ENCODE results near the gene SLC34A2.

The SLC34A2 gene

GRCh38 chr4:25621027-25621930, 34.4 kb upstream of the SLC34A2 start:
- H3K4me3 ChIP-seq (ENCODE audit: low read depth, low read length), result no peak overlapping the region
- CTCF ChIA-PET, result no interaction called here
- DNase-seq (ENCODE audit: low read depth, low spot score), result no peak
- POLR2A ChIA-PET, result no interaction called here
- TF ChIP-seq CTCF (IDR thresholded peaks at IDR 0.05; ENCODE audit: insufficient read depth, low read length, missing control alignments), result no peak

GRCh38 chr4:25624616-25625015, 31.0 kb upstream of the SLC34A2 start:
- no peak for DNase-seq (ENCODE audit: low read depth, low spot score)
- CTCF ChIA-PET, result no interaction called here
- POLR2A ChIA-PET, result no interaction called here
- no peak for TF ChIP-seq CTCF (IDR thresholded peaks at IDR 0.05; ENCODE audit: insufficient read depth, low read length, missing control alignments)
- H3K4me3 ChIP-seq (ENCODE audit: low read depth, low read length), result no peak overlapping the region

- ChIA-PET CTCF (no interaction called here), POLR2A (no interaction called here)
- TF ChIP-seq CTCF (IDR thresholded peaks at IDR 0.05; ENCODE audit: insufficient read depth, low read length, missing control alignments), result no peak
- H3K4me3 ChIP-seq (ENCODE audit: low read depth, low read length), result no peak overlapping the region
- DNase-seq (ENCODE audit: low read depth, low spot score), result no peak
Observed at GRCh38 chr4:25628451-25628850, 27.2 kb upstream of the SLC34A2 start.

GRCh38 chr4:25632135-25632534, 23.5 kb upstream of the SLC34A2 start:
- no peak overlapping the region for H3K4me3 ChIP-seq (ENCODE audit: low read depth, low read length)
- ChIA-PET CTCF (no interaction called here), POLR2A (no interaction called here)
- no peak for DNase-seq (ENCODE audit: low read depth, low spot score)
- no peak for TF ChIP-seq CTCF (IDR thresholded peaks at IDR 0.05; ENCODE audit: insufficient read depth, low read length, missing control alignments)

- no peak overlapping the region for H3K4me3 ChIP-seq (ENCODE audit: low read depth, low read length)
- ChIA-PET POLR2A (no interaction called here), CTCF (no interaction called here)
- DNase-seq (ENCODE audit: low read depth, low spot score), result no peak
- no peak for TF ChIP-seq CTCF (IDR thresholded peaks at IDR 0.05; ENCODE audit: insufficient read depth, low read length, missing control alignments)
Observed at GRCh38 chr4:25633541-25633940, 22.1 kb upstream of the SLC34A2 start.

GRCh38 chr4:25635501-25635900, 20.1 kb upstream of the SLC34A2 start:
- ChIA-PET POLR2A (no interaction called here), CTCF (no interaction called here)
- no peak for TF ChIP-seq CTCF (IDR thresholded peaks at IDR 0.05; ENCODE audit: insufficient read depth, low read length, missing control alignments)
- DNase-seq (ENCODE audit: low read depth, low spot score), result no peak
- no peak overlapping the region for H3K4me3 ChIP-seq (ENCODE audit: low read depth, low read length)

Data from AG04449 (cell line).